GM19328 (cell line): ENCODE results near the gene WDFY3.
"Not testable (repeated sequence)": the region's sequence is repeated elsewhere in the genome, so short reads cannot be mapped to it uniquely, and the experiment has no call there.

Source experiments
- ATAC-seq: cut with Tn5 transposase; IDR thresholded peaks from one replicate; pipeline ENCODE4 v1.9.1; 2021; ENCODE audit warnings: mild to moderate bottlenecking, moderate library complexity; ENCODE audit not compliant: unreplicated experiment

WDFY3 gene

DNA sequence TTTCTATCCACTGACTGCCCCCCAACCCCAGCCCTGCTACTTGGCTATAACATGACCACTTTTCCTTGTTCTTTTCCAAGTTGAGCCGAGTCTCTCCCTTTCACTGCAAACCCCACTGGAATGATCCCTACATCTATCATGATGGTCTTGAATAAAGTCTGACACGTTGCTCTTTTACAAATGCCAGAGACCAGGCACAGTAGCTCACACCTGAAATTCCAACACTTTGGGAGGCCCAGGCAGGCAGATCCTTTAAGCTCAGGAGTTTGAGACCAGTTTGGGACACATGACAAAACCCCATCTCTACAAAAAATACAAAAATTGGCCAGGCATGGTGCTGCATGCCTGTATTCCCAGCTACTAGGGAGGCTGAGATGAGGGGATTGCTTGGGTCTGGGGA lies 100.9 kb downstream of the WDFY3 start:
- ATAC-seq = no peak

DNA sequence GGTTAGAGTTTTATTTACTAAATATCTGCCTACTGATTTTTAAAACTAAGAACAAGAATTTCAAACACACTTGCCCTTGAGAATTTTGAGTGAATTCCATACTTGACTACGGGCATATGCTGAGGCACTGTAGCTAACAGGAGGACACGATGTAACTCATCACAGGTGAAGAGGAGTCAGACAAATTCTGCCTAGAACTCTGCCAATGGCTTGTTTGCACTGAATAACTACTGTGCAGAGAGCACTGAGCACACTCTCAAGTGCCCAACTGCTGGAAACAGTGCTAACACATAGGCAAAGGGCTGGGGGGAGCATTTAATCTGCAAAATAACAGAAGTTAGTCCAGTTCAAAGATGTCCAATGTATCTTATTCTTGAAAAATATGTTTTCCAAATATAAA lies 104.4 kb downstream of the WDFY3 start:
- ATAC-seq = no peak

DNA sequence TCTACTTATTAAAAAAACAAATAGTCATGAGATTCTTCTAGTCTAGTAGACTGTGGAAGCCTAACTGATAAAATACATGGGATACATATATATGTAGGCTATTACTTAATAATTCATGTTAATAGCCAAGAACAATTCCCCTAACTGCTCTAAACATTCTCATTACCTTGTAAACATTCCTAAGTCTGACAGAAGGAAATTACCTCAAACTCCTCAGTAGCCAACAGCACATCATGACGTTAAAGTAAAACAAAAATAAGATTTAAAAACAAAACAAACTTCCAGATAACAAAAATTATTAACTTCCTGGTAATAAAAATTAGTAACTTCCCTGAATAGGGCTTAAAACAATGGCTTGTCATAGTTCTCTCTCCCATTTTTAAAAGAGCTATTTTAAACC lies 109.2 kb downstream of the WDFY3 start:
- no peak for ATAC-seq

DNA sequence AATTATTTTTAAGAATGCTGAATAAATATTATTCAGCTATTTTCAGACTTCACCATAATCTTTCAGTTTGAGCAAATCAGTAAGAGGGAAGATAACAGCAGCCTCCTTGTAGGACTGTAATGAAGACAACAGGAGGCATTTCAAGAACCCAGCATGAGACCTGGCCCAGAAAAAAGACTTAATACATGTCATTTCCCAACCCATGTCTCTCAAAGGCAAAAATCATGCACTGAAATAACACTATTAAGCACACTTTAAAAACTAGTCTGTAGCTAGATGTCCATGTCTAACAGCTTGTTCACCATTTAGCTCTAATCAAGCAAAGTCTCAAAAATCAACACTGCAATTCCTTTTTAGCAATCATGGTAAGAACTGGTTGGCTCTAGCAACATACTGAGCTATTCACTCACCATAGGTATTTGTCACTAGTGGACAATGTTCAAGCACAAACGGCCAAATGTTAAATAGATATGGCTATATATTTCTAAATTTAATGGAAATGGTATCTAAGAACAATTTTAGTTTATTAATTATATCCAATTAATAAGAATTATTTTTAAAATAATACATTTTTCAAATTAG lies 109.9 kb downstream of the WDFY3 start:
- no peak for ATAC-seq

DNA sequence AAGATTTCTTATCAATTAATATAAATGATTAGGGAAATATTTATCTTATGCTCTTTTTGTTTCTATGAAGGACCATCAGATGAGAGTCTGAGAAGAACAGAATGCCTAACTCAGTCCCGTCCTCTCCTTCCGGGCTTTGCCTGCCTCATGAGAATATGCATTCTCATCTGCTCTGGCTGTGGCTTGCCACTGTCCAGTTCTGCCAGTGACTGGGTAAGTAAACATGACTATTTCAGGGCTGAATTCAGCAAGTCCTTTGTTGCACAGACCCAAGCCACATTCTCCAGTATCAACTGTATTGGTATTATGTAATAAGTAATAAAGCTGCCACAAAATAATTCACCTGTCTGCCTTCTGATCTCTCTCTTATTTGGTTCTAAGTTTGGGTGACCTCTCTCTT lies 110.7 kb downstream of the WDFY3 start:
- no peak for ATAC-seq

DNA sequence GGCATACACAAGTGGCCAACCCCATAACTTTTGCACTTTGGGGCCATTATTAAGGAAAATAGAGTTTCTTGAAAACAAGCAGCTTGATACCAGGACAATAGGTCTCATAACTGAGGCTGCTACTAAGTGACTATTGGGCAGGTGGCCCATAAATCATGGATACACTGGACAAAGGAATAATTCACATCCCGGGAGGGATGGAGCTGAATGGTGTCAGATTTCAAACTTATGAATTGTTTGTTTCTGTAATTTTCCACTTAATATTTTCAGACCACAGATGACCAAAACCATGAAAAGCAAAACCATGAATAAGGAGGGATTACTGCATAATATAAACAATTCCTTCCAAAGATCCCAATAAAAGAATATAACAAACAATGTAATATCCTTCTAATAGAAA lies 114.4 kb downstream of the WDFY3 start:
- no peak for ATAC-seq

DNA sequence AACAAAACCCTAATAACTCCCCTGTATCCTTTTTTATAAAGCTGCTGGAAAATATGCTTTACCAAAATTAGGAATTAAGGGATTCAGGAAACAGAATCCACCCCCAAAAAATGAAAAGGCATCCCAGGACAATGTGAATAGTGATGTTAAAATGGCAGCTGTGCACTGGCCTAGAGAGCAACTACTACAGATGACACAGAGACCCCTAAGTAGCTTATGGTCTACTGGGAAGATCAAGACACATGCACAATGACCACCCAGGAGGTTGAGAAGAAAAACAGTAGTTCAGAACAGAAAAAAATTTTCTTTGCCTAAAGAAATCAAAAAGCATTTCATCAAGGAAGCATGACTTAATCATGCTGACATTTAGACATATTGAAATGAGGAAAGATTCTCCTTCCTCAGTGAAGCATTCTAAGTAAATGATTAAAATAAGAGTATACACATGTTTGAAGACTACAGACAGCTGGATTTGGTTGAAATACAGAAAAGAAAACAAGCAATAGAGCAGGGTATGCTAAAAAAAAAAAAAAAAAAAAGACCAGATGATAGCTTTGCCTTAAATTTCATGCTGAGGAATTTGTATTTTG lies 117.3 kb downstream of the WDFY3 start:
- ATAC-seq = no peak

DNA sequence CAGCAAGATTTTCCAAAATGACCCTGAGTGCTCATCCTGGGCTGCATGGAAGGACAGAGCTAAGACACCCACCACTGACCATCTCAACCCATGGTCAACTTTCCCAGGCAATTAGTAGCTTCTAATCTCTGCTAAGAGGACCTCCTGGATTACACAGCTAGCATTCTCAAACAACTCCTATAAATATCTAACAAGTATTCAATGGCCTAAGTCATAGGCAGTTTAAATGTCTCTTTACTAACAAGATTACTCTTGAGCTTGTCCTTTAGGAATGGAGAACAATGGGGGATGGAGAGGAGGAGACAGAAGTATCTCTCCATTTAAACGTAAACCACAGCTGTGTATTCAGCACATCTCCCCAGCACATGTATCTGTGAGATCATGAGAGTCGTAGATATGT lies 118.1 kb downstream of the WDFY3 start:
- ATAC-seq = no peak

DNA sequence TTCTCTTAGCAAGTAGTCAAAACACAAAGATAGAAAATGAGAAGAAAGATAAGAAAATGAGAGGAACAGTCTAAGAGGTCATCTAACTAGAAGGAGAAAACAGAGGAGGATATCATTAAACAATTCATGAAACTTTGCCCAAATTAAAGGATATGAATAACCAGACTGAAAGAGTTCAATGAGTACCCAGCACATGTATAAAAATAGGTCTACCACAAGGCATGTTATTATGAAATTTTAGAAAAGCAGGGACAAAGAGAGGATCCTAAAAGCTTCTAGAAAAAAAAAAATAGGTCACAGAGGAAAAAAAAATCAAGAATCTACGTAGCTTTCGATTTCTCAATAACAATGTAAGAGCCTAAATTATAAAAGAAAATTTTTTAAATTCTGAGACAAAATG lies 118.5 kb downstream of the WDFY3 start:
- no peak for ATAC-seq

DNA sequence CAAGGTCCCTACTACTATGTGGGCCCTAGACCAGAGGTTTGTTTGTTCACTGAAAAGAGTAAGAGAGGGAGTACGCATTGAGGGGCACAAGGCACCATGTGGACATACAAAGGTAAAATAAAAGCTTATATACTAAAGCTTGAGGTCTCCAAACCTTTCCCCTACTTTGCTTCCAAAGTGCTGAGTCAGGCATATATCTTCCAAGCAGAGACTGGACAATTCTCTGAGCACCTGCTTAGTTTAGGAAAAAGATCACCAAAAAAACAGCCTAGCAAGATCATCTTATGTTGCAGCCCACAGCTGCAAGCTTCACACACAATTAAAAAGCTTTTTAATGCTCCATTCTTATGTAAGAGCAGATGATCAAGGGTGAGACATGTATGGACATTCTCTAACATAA lies 119.5 kb downstream of the WDFY3 start:
- ATAC-seq = no peak

DNA sequence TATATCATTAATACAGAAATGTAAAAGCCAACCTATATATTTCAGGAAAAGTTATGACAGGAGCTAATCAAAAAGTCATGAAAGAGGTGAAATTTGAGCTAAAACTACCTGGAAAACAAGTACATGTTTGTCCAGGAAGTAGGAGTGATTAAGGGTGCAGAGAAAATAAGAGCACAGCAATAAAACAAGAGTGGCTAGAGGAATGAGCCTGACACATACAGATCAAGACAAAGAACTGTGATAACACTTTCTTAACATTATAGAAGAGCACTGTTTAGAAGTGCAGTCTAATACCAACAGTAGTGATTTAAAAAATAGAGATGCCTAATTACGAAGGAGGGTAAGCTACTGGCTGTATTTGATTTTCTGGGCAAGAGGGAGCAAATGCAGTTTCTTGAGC lies 125.1 kb downstream of the WDFY3 start:
- no peak for ATAC-seq

DNA sequence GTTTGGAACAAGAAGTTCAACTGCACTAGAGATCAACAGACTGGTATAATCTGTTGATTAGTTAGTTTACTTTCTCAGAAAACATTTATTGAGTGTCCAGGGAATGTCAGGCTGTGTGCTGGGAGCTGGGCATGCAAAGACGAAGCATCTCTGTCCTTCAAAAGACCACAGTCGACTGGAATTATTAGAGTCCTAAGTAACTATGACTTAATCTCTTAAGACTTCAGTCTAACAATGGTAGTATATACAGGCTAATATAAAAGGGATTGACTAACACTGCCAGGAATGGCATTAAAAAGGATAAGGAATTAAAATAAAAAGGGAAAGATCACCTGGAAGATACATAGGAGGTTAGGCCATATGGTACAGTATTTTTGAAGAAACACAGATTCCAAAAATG lies 128.7 kb downstream of the WDFY3 start:
- ATAC-seq = no peak

DNA sequence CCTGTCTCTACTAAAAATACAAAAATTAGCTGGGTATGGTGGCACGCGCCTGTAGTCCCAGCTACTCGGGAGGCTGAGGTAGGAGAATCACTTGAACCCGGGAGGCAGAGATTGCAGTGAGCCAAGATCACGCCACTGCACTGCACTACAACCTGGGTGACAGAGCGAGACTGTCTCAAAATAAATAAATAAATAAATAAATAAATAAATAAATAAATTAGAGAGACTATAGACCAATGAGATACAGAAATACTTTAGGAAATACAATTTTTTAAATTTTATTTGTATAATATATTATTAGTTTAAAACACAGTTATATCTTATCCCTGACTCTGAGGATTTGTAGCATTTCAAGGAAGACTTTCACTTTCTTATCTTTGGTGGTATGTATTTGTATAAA lies 136.9 kb downstream of the WDFY3 start:
- ATAC-seq = not testable (repeated sequence)

DNA sequence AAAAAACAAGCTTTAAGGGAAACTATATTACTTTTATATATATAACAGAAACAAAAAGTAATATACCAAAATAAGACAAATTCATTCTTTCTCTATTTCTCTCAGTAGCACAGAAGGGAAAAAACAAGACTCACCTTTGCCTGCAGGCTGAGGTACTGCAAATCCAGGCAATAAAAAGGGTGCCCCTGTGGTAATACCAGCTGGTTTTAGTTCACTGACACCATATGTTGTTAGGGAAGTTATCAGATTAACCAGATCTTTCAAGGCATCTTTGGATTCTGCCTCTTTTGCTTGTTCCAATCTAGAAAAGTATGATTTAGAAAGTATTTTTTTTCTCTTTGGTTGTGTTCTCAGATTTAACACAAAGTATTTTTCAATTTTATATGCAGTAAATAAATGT lies 139.8 kb downstream of the WDFY3 start:
- ATAC-seq = no peak

DNA sequence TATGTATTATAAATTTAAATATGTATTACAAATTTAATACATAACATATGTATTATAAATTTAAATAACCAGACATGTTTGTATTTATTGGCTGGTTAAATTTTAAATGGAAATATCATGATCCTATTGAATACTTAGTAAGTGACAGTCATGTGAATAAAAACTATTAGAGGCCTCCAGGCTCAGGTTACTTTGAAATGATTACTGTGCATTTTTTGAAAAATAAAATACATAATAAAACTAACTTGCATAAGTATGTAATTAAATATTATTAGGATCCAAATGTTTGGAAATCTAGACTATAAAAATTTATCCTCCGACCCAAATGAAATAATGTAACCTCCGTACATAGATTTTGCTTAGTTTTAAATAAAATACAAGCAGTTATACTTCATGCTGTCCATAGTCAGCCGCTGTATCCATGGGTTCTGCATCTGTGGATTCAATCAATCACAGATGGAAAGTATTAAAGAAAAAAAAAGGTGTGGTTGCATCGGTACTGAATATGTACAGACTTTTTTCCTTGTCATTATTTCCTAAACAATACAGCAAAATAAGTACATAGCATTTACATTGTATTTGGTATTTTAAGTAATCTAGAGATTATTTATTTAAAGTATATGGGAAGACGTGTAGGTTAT lies 140.7 kb downstream of the WDFY3 start:
- no peak for ATAC-seq

DNA sequence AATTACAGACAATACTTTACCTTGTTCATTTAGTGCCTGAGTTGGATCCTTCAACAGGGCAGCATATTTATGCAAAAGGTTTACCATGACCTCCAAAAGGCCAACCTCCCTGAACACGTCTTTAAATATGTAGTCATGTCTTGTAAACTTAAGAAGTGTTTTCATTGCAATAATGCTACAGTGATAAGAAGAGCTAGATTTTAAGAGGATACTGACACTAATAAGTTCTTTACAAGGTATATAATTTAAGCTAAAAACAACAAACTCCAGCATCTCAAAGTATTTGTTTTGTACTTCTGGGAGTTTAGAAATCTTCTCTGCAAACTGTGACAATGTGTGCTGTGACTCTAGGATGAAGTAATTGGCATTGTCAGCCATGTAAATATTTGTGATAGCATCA lies 145.4 kb downstream of the WDFY3 start:
- ATAC-seq = no peak

DNA sequence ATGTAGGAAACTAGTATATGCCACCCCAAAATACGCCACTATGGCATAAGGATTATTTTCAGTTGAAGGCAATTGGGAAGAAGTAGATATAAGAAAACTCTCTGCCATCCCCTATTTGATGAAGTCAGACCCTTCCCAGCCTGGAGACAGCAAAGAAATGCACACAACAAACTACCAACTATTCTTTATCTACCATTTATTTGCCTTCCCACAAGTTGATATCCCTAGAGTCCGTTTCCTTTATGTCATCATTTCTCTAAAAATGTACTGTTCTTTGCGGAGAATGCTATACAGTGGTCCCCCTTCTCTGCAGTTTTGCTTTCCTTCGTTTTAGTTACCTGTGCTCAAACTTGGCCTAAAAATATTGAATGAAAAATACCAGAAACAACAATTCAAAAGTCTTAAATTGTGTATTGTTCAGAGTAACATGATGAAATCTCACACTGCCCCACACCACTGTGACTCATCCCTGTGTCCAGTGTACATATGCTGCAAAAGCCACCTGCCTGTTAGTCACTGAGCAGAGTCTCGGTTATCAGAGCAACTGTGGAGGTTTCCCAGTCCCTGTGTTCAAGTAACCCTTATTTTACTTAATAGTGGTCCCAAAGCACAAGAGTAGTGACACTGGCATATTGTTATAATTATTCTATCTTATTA lies 152.3 kb downstream of the WDFY3 start:
- ATAC-seq = no peak

DNA sequence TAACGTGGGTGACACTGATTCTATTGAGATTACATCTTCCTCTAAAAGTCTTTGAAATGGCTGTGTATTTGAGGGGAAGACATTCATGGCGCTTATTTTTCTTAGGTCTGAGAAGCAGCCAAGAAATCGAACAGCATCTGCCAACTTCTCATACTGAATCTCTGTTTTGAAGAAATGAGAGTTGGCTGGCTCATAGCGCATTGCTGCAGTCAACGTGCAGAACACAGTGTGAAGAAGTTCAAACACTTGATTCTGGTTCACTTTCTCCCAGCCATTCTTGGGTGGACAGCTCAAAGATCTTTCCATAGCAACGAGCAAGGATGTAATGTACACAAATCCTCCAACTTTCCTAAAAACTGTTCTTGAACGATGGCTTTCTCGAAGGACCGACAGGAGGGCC lies 156.5 kb downstream of the WDFY3 start:
- ATAC-seq = no peak

DNA sequence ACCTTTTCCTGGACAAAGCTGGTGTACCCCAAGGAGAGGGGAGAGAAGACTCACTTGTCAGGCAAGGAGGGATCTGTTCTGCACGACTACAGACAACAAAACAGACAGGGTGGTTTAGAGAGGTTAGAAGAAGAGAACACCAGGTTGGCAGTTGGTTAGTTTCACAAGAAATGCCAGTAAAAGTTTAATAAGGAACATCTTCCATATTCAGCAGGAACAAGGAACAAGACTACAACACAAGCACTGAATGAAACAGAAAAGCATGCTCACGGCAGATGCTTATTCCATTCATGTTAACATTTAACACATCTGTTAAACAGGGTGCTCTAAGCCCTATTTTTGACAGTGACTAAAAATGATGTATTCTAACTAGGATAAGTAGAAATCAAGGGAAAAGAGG lies 158.2 kb downstream of the WDFY3 start:
- no peak for ATAC-seq

DNA sequence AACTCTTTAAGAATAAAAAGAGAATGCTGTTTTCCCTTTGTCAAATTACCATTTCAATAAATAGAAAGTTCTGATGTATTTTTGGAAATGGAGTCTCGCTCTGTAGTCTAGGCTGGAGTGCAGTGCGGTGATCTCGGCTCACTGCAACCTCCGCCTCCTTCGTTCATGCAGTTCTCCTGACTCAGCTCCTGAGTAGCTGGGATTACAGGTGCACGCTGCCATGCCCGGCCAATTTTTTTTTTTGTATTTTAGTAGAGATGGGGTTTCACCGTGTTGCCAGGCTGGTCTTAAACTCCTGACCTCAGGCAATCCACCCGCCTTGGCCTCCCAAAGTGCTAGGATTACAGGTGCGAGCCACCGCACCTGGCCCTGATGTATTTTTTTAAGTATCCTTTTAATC lies 159.9 kb downstream of the WDFY3 start:
- ATAC-seq = not testable (repeated sequence)

DNA sequence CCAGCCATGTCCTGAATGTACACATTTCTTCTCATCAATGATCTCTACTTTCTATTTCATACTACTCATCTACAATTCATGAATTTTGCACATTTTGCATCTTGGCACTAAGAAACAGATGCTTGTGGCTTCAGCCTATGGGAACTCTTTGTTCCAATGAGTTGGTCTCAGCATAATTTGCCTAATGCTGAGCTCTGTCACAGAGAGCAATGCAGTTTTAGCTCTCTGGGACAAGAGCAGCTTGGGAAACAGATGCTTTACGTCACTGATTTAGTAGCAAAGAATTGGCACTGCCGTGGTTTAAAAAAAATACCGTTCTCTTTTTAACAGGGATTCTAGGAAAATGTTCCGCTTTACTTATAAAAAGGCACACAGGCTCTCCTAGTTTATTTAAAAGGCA lies 162.4 kb downstream of the WDFY3 start:
- ATAC-seq = no peak

DNA sequence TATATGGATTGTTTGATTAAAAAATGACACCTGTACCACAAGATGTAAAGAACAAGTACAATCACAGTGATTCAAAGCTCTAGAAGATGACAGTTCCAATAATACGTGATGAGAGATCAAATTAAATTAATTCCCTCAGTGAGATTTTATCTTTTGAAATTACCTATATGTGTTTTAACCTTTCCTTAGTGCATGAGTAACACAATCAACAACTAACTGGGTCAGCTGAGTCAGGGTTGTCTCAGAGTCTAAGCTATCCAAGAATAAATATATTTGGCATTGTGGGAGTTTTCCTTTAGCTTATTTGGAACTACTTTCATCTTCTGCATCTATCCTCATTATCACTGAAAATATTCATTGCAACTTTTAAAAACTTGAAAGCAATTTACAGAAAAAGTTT lies 162.8 kb downstream of the WDFY3 start:
- ATAC-seq = no peak
